GM12878 (cell line): ENCODE results near the gene GANAB.

Experiments used
- EZH2 ChIP-seq: IDR thresholded peaks from 2 replicates; pipeline ENCODE4 v1.6.1; 2012; ENCODE audit warnings: low read depth, mild to moderate bottlenecking, control low read depth, inconsistent platforms, low read length, borderline replicate concordance; ENCODE audit not compliant: control insufficient read depth
- HCFC1 ChIP-seq: fragments of 150-350 bp; IDR thresholded peaks from 2 replicates; pipeline ENCODE4 v1.6.1; 2014; ENCODE audit warnings: low read length
- IKZF1 ChIP-seq: fragments of 450-650 bp; conservative IDR thresholded peaks from 2 replicates; pipeline ENCODE4 v1.6.1; 2017; ENCODE audit warnings: antibody characterized with exemption, mild to moderate bottlenecking
- JUND ChIP-seq: IDR thresholded peaks from 2 replicates; pipeline ENCODE4 v1.6.1; 2012; ENCODE audit warnings: low read depth, mild to moderate bottlenecking, low read length, improper control_type of control experiment, moderate library complexity
- MXI1 ChIP-seq: fragments of 150-350 bp; IDR thresholded peaks from 2 replicates; pipeline ENCODE4 v1.6.1; 2011; ENCODE audit warnings: low read depth, mild to moderate bottlenecking, inconsistent platforms, low read length, improper control_type of control experiment
- MYC ChIP-seq: IDR thresholded peaks from 2 replicates; pipeline ENCODE4 v1.6.1; 2011; ENCODE audit warnings: mild to moderate bottlenecking, low read length, moderate library complexity, inconsistent platforms; ENCODE audit not compliant: insufficient read depth, insufficient replicate concordance, insufficient read length, severe bottlenecking
- NR2C2 ChIP-seq: IDR thresholded peaks from 2 replicates; pipeline ENCODE4 v1.6.1; 2011; ENCODE audit warnings: borderline replicate concordance, low read depth; ENCODE audit not compliant: control insufficient read depth, insufficient read length
- POLR2A ChIP-seq: IDR thresholded peaks from 2 replicates; pipeline ENCODE4 v1.6.1; 2011; ENCODE audit warnings: low read depth, mild to moderate bottlenecking, low read length
- SUZ12 ChIP-seq: fragments of 200-600 bp; sonication (generic); IDR thresholded peaks from one replicate; pipeline ENCODE4 v1.6.1; 2018; ENCODE audit warnings: antibody characterized with exemption, mild to moderate bottlenecking; ENCODE audit not compliant: unreplicated experiment
- ZNF24 ChIP-seq: fragments of 450-650 bp; IDR thresholded peaks from 2 replicates; pipeline ENCODE4 v1.6.1; 2017; ENCODE audit warnings: antibody characterized with exemption, mild to moderate bottlenecking
- TF ChIP-seq, protein P1 (sequence below): fragments of 450-650 bp; IDR thresholded peaks from 2 replicates; pipeline ENCODE4 v1.6.1; 2018; ENCODE audit warnings: mild to moderate bottlenecking, low read depth, moderate library complexity; ENCODE audit not compliant: partially characterized antibody
- TF ChIP-seq, protein P2 (sequence below): IDR thresholded peaks from 2 replicates; pipeline ENCODE4 v1.6.1; 2011; ENCODE audit warnings: borderline replicate concordance, low read depth, mild to moderate bottlenecking, moderate library complexity, low read length; ENCODE audit not compliant: insufficient read depth, poor library complexity, severe bottlenecking
- TF ChIP-seq, protein P3 (sequence below), 3 experiments: IDR thresholded peaks in 2 of 3; conservative IDR thresholded peaks in 1 of 3; 2 replicates each; pipeline ENCODE4 v1.5.1; 2011; ENCODE audit warnings: low read depth in 3 of 3, low read length in 3 of 3, mild to moderate bottlenecking in 3 of 3, control low read depth in 2 of 3, moderate library complexity in 2 of 3, inconsistent platforms in 1 of 3, mixed read lengths in 1 of 3; ENCODE audit not compliant: control insufficient read depth in 2 of 3, insufficient read depth in 1 of 3; ENCODE audit errors: extremely low read depth in 1 of 3

DNA sequence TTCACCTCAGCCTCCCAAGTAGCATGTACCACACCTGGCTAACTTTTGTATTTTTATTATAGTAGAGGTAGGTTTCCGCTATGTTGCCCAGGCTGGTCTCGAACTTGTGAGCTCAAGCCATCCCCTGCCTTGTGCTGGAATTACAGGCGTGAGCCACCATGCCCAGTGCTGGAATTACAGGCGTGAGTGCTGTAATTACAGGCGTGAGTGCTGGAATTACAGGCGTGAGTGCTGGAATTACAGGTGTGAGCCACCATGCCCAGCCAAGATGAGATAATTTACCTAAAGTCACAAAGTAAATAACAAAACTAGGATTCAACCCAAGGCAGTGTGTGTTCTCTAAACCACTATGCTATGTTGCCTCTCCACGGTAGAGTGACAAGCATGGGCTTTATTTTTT, 36.1 kb upstream of the GANAB start:
- TF ChIP-seq JUND (no peak), IKZF1 (no peak), MXI1 (no peak), EZH2 (no peak), SUZ12 (no peak), ZNF24 (no peak), POLR2A (no peak), NR2C2 (no peak), MYC (no peak), HCFC1 (no peak)
- TF ChIP-seq, protein P1, sequence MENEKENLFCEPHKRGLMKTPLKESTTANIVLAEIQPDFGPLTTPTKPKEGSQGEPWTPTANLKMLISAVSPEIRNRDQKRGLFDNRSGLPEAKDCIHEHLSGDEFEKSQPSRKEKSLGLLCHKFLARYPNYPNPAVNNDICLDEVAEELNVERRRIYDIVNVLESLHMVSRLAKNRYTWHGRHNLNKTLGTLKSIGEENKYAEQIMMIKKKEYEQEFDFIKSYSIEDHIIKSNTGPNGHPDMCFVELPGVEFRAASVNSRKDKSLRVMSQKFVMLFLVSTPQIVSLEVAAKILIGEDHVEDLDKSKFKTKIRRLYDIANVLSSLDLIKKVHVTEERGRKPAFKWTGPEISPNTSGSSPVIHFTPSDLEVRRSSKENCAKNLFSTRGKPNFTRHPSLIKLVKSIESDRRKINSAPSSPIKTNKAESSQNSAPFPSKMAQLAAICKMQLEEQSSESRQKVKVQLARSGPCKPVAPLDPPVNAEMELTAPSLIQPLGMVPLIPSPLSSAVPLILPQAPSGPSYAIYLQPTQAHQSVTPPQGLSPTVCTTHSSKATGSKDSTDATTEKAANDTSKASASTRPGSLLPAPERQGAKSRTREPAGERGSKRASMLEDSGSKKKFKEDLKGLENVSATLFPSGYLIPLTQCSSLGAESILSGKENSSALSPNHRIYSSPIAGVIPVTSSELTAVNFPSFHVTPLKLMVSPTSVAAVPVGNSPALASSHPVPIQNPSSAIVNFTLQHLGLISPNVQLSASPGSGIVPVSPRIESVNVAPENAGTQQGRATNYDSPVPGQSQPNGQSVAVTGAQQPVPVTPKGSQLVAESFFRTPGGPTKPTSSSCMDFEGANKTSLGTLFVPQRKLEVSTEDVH = no peak
- TF ChIP-seq, protein P2, sequence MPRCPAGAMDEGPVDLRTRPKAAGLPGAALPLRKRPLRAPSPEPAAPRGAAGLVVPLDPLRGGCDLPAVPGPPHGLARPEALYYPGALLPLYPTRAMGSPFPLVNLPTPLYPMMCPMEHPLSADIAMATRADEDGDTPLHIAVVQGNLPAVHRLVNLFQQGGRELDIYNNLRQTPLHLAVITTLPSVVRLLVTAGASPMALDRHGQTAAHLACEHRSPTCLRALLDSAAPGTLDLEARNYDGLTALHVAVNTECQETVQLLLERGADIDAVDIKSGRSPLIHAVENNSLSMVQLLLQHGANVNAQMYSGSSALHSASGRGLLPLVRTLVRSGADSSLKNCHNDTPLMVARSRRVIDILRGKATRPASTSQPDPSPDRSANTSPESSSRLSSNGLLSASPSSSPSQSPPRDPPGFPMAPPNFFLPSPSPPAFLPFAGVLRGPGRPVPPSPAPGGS = no peak
- TF ChIP-seq, protein P3, sequence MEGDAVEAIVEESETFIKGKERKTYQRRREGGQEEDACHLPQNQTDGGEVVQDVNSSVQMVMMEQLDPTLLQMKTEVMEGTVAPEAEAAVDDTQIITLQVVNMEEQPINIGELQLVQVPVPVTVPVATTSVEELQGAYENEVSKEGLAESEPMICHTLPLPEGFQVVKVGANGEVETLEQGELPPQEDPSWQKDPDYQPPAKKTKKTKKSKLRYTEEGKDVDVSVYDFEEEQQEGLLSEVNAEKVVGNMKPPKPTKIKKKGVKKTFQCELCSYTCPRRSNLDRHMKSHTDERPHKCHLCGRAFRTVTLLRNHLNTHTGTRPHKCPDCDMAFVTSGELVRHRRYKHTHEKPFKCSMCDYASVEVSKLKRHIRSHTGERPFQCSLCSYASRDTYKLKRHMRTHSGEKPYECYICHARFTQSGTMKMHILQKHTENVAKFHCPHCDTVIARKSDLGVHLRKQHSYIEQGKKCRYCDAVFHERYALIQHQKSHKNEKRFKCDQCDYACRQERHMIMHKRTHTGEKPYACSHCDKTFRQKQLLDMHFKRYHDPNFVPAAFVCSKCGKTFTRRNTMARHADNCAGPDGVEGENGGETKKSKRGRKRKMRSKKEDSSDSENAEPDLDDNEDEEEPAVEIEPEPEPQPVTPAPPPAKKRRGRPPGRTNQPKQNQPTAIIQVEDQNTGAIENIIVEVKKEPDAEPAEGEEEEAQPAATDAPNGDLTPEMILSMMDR (IDR thresholded peaks at IDR 0.05 in 2 of 3, conservative IDR thresholded peaks at IDR 0.05 in 1 of 3; ENCODE audit: control insufficient read depth in 2 of 3, extremely low read depth in 1 of 3, insufficient read depth in 1 of 3, low read depth in 3 of 3, low read length in 3 of 3) = no peak
